ENCODE measurements around the gene IFNA17. TPM values are rescaled to one million over a fixed set of nuclear protein-coding genes. Genes with fewer than 3 reads are reported as not detected.
A peak's percentile ranks its signal among the peaks of the same experiment; 100 is the strongest.

Gene IFNA17
- total RNA-seq: not detected in 2 replicates

GRCh38 chr9:21228122-21228521 lies at the start of gene IFNA17:
Gene IFNA17, minus strand, starts transcription at chr9:21228222. Its CDS starts 49 bp downstream, at chr9:21228173.
- FAIRE-seq (no peak), DNase-seq (ENCODE audit: low read depth) (no peak)
- no peaks in the 10 kb centered on the region for H3K36me3 ChIP-seq (ENCODE audit: control insufficient read depth, insufficient read depth, low read length)
- TF ChIP-seq CTCF (IDR thresholded peaks at IDR 0.05; ENCODE audit: insufficient read depth, low read length, severe bottlenecking): no peak
- H3K4me3 ChIP-seq (ENCODE audit: low read depth, low read length): no peak within 1 kb of the TSS
- H3K27me3 ChIP-seq (ENCODE audit: control insufficient read depth, insufficient read depth, low read length): no peaks in the 10 kb centered on the region

- DNase-seq (ENCODE audit: low read depth) (no peak), FAIRE-seq (no peak)
- TF ChIP-seq CTCF (IDR thresholded peaks at IDR 0.05; ENCODE audit: insufficient read depth, low read length, severe bottlenecking): no peak
- Histone ChIP-seq H3K36me3 (ENCODE audit: control insufficient read depth, insufficient read depth, low read length) (no peaks in the 10 kb centered on the region), H3K4me3 (ENCODE audit: low read depth, low read length) (no peak overlapping the region), H3K27me3 (ENCODE audit: control insufficient read depth, insufficient read depth, low read length) (peaks cover 7% of the 10 kb centered on the region)
These were observed 40.3 kb upstream of the IFNA17 start for GRCh38 chr9:21268347-21268657.

GRCh38 chr9:21267485-21268346 lies 39.7 kb upstream of the IFNA17 start:
- Histone ChIP-seq H3K4me3 (ENCODE audit: low read depth, low read length) (no peak overlapping the region), H3K36me3 (ENCODE audit: control insufficient read depth, insufficient read depth, low read length) (no peaks in the 10 kb centered on the region), H3K27me3 (ENCODE audit: control insufficient read depth, insufficient read depth, low read length) (peaks cover 7% of the 10 kb centered on the region)
- DNase-seq (ENCODE audit: low read depth): no peak
- FAIRE-seq: no peak
- TF ChIP-seq CTCF (IDR thresholded peaks at IDR 0.05; ENCODE audit: insufficient read depth, low read length, severe bottlenecking): no peak

GRCh38 chr9:21266733-21267484 lies 38.9 kb upstream of the IFNA17 start:
- TF ChIP-seq CTCF (IDR thresholded peaks at IDR 0.05; ENCODE audit: insufficient read depth, low read length, severe bottlenecking): no peak
- H3K36me3 ChIP-seq (ENCODE audit: control insufficient read depth, insufficient read depth, low read length): no peaks in the 10 kb centered on the region
- DNase-seq (ENCODE audit: low read depth) (no peak), FAIRE-seq (no peak)
- H3K27me3 ChIP-seq (ENCODE audit: control insufficient read depth, insufficient read depth, low read length): peaks cover 7% of the 10 kb centered on the region
- H3K4me3 ChIP-seq (ENCODE audit: low read depth, low read length): no peak overlapping the region

- no peak for FAIRE-seq
- DNase-seq (ENCODE audit: low read depth): peak; percentile 37
- H3K4me3 ChIP-seq (ENCODE audit: low read depth, low read length): no peak overlapping the region
- H3K36me3 ChIP-seq (ENCODE audit: control insufficient read depth, insufficient read depth, low read length): no peaks in the 10 kb centered on the region
- no peak for TF ChIP-seq CTCF (IDR thresholded peaks at IDR 0.05; ENCODE audit: insufficient read depth, low read length, severe bottlenecking)
- peaks cover 7% of the 10 kb centered on the region for H3K27me3 ChIP-seq (ENCODE audit: control insufficient read depth, insufficient read depth, low read length)
These were observed 37.6 kb upstream of the IFNA17 start for GRCh38 chr9:21265421-21266189.

All from bronchial epithelial cell (primary cell).